ENCODE data around the gene RYR3.

Gene RYR3

GRCh38 chr15:33874156-33874555, 563.4 kb downstream of the RYR3 start:
- H4K20me1 ChIP-seq (ENCODE audit: insufficient read depth): no peaks in the 10 kb centered on the region
- H3K9ac ChIP-seq: no peak overlapping the region
- no peak overlapping the region for H3K27ac ChIP-seq
- H3K79me2 ChIP-seq (ENCODE audit: insufficient read depth, low read depth): no peaks in the 10 kb centered on the region
- no peak overlapping the region for H2AFZ ChIP-seq (ENCODE audit: low read depth)
- H3K4me2 ChIP-seq: no peak overlapping the region
- no peak for TF ChIP-seq CTCF (conservative IDR thresholded peaks at IDR 0.05; ENCODE audit: low read depth, low read length)
- no peaks in the 10 kb centered on the region for H3K27me3 ChIP-seq (ENCODE audit: insufficient read depth, low read depth)
- no peak overlapping the region for H3K4me3 ChIP-seq (IDR thresholded peaks at IDR 0.05; ENCODE audit: insufficient read depth, low read depth, low read length)
- H3K36me3 ChIP-seq (ENCODE audit: insufficient read depth): no peaks in the 10 kb centered on the region
- no peaks in the 10 kb centered on the region for H3K4me1 ChIP-seq (ENCODE audit: low read depth, poor library complexity, severe bottlenecking)

GRCh38 chr15:33882921-33883320, 572.2 kb downstream of the RYR3 start:
- no peaks in the 10 kb centered on the region for H3K4me1 ChIP-seq (ENCODE audit: low read depth, poor library complexity, severe bottlenecking)
- H3K79me2 ChIP-seq (ENCODE audit: insufficient read depth, low read depth): no peaks in the 10 kb centered on the region
- H3K36me3 ChIP-seq (ENCODE audit: insufficient read depth): no peaks in the 10 kb centered on the region
- no peaks in the 10 kb centered on the region for H4K20me1 ChIP-seq (ENCODE audit: insufficient read depth)
- no peak overlapping the region for H2AFZ ChIP-seq (ENCODE audit: low read depth)
- H3K4me2 ChIP-seq: no peak overlapping the region
- H3K4me3 ChIP-seq (IDR thresholded peaks at IDR 0.05; ENCODE audit: insufficient read depth, low read depth, low read length): no peak overlapping the region
- H3K27ac ChIP-seq: no peak overlapping the region
- H3K9ac ChIP-seq: no peak overlapping the region
- H3K27me3 ChIP-seq (ENCODE audit: insufficient read depth, low read depth): no peaks in the 10 kb centered on the region
- TF ChIP-seq CTCF (conservative IDR thresholded peaks at IDR 0.05; ENCODE audit: low read depth, low read length): no peak

- Histone ChIP-seq H3K27me3 (ENCODE audit: insufficient read depth, low read depth) (no peaks in the 10 kb centered on the region), H3K36me3 (ENCODE audit: insufficient read depth) (no peaks in the 10 kb centered on the region), H4K20me1 (ENCODE audit: insufficient read depth) (no peaks in the 10 kb centered on the region), H3K79me2 (ENCODE audit: insufficient read depth, low read depth) (no peaks in the 10 kb centered on the region), H3K4me1 (ENCODE audit: low read depth, poor library complexity, severe bottlenecking) (no peaks in the 10 kb centered on the region), H3K4me3 (IDR thresholded peaks at IDR 0.05; ENCODE audit: insufficient read depth, low read depth, low read length) (no peak overlapping the region), H2AFZ (ENCODE audit: low read depth) (no peak overlapping the region), H3K4me2 (no peak overlapping the region), H3K9ac (no peak overlapping the region), H3K27ac (no peak overlapping the region)
- TF ChIP-seq CTCF (conservative IDR thresholded peaks at IDR 0.05; ENCODE audit: low read depth, low read length): no peak
Measured at GRCh38 chr15:33888176-33888575, 577.4 kb downstream of the RYR3 start.

- no peak overlapping the region for H2AFZ ChIP-seq (ENCODE audit: low read depth)
- H3K79me2 ChIP-seq (ENCODE audit: insufficient read depth, low read depth): no peaks in the 10 kb centered on the region
- no peak overlapping the region for H3K9ac ChIP-seq
- H3K4me1 ChIP-seq (ENCODE audit: low read depth, poor library complexity, severe bottlenecking): peaks cover 13% of the 10 kb centered on the region
- H4K20me1 ChIP-seq (ENCODE audit: insufficient read depth): no peaks in the 10 kb centered on the region
- no peak overlapping the region for H3K4me3 ChIP-seq (IDR thresholded peaks at IDR 0.05; ENCODE audit: insufficient read depth, low read depth, low read length)
- no peaks in the 10 kb centered on the region for H3K27me3 ChIP-seq (ENCODE audit: insufficient read depth, low read depth)
- no peaks in the 10 kb centered on the region for H3K36me3 ChIP-seq (ENCODE audit: insufficient read depth)
- peak overlapping the region; percentile 43 for H3K4me2 ChIP-seq
- TF ChIP-seq CTCF (conservative IDR thresholded peaks at IDR 0.05; ENCODE audit: low read depth, low read length): no peak
- peak overlapping the region; percentile 7; the same call in 1 of the 2 replicates for H3K27ac ChIP-seq
Measured at GRCh38 chr15:33894193-33894592, 583.4 kb downstream of the RYR3 start.
